ENCODE data around the gene PFKFB2.

PFKFB2 gene

DNA sequence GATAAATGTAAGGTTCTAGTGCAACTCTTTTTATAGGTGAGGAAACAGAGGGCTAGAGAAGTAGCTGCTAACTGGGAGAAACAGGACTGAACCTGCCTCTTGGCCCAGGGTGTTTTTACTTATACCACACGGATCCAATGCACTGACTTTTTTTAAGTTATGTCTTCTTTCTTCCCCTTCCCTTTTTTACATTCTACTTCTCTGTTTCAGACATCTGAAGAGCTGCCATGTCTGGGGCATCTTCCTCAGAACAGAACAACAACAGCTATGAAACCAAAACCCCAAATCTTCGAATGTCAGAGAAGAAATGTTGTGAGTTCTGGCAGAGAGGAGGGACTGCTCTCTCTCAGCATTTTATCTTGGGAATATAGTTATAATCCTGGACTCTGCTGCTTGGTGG lies 1.4 kb downstream of the PFKFB2 start:
- H3K9me3 Mint-ChIP-seq, result no peaks in the 10 kb centered on the region
- TF ChIP-seq, protein P1, sequence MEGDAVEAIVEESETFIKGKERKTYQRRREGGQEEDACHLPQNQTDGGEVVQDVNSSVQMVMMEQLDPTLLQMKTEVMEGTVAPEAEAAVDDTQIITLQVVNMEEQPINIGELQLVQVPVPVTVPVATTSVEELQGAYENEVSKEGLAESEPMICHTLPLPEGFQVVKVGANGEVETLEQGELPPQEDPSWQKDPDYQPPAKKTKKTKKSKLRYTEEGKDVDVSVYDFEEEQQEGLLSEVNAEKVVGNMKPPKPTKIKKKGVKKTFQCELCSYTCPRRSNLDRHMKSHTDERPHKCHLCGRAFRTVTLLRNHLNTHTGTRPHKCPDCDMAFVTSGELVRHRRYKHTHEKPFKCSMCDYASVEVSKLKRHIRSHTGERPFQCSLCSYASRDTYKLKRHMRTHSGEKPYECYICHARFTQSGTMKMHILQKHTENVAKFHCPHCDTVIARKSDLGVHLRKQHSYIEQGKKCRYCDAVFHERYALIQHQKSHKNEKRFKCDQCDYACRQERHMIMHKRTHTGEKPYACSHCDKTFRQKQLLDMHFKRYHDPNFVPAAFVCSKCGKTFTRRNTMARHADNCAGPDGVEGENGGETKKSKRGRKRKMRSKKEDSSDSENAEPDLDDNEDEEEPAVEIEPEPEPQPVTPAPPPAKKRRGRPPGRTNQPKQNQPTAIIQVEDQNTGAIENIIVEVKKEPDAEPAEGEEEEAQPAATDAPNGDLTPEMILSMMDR (IDR thresholded peaks at IDR 0.05; ENCODE audit: unreplicated experiment in 3 of 3), result no peak
- H3K4me3 Mint-ChIP-seq, result peak overlapping the region; percentile 96 to 100 (median 98)
- no peaks in the 10 kb centered on the region for H3K36me3 Mint-ChIP-seq (ENCODE audit: low read depth)
- H3K4me1 Mint-ChIP-seq, result peaks cover 47% of the 10 kb centered on the region
- H3K27ac Mint-ChIP-seq, result peak overlapping the region; percentile 8 to 62 (median 24)
- H3K27me3 Mint-ChIP-seq (ENCODE audit: low read depth), result no peaks in the 10 kb centered on the region

DNA sequence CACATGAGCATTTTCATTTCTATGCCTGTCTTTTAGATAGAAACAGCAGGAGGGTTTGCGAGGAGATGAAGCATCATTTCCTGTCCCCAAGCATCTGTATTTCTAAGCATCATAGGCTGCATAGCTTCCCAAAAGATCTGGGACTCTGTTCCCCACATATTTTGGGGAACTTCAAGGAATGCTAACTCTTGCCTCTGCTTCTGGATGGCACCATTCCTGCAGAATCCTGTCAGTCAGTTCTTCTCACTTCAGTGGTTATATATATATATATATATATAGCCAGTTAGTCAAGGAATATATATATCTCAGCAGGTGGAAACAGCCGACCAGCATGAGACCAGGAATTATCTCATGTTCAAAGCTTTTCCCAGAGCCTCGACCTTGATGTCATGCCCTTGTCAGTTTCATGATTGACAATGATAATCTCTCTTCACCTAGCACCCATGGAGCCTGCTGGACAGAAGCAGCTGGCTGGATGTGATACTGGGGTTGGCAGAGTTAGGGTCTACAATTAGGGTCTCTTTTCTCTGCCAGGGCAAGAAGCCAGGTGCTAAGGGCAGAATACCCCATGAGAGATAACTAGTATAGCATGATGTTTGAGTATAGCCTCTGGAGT lies 2.4 kb downstream of the PFKFB2 start:
- Mint-ChIP-seq H3K36me3 (ENCODE audit: low read depth) (no peaks in the 10 kb centered on the region), H3K27ac (peak overlapping the region in 1 of 3 experiments; percentile 24), H3K27me3 (ENCODE audit: low read depth) (no peaks in the 10 kb centered on the region), H3K4me3 (peak overlapping the region in 2 of 3 experiments; percentile 70 to 100), H3K4me1 (peaks cover 41% of the 10 kb centered on the region), H3K9me3 (no peaks in the 10 kb centered on the region)
- TF ChIP-seq, protein P1 (IDR thresholded peaks at IDR 0.05; ENCODE audit: unreplicated experiment in 3 of 3), result no peak

DNA sequence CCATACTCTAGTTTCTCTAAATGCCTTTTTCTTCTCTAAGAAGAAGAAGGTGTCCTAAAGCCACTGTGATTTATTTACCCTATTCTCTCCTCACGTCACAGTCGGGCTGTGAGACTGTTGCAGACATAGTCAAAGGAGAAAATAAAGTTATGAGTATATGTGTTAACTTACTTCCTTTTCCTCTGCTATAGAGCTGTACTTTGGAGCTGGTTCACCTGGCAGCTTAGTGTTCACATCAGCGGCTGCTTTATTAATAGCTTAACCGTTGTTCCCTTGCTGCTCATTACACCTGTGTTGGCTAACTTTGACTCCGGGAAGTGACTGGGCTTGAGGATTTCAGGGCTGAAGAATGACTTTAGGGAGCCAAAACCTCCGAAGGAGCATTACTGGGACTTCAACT lies 3.6 kb downstream of the PFKFB2 start:
- no peaks in the 10 kb centered on the region for H3K9me3 Mint-ChIP-seq
- peaks cover 4% of the 10 kb centered on the region for H3K36me3 Mint-ChIP-seq (ENCODE audit: low read depth)
- peak overlapping the region; percentile 5 to 66 (median 49) for H3K27ac Mint-ChIP-seq
- H3K4me1 Mint-ChIP-seq, result peaks cover 32% of the 10 kb centered on the region
- H3K27me3 Mint-ChIP-seq (ENCODE audit: low read depth), result no peaks in the 10 kb centered on the region
- TF ChIP-seq, protein P1 (IDR thresholded peaks at IDR 0.05; ENCODE audit: unreplicated experiment in 3 of 3), result no peak
- H3K4me3 Mint-ChIP-seq, result peak overlapping the region in 1 of 3 experiments; percentile 36

DNA sequence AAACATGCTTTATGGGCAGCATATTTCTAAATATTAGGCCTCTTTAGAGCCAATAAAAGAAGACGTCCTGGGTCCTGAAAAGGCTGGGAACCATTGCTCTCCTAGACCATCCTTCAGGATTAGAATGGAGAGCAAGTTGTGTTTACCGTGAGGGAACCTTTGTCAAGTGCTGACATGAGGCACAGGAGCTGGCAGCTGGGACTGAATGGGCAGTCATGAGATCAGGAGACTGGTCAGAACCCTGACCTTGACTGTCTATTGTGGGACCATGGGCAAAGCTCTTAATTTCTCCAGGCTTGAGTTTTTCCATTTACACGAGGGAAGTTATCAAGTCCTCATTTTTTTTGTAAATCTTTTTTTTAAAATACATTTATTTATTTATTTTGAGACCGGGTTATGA lies 5.2 kb downstream of the PFKFB2 start:
- no peaks in the 10 kb centered on the region for H3K9me3 Mint-ChIP-seq

DNA sequence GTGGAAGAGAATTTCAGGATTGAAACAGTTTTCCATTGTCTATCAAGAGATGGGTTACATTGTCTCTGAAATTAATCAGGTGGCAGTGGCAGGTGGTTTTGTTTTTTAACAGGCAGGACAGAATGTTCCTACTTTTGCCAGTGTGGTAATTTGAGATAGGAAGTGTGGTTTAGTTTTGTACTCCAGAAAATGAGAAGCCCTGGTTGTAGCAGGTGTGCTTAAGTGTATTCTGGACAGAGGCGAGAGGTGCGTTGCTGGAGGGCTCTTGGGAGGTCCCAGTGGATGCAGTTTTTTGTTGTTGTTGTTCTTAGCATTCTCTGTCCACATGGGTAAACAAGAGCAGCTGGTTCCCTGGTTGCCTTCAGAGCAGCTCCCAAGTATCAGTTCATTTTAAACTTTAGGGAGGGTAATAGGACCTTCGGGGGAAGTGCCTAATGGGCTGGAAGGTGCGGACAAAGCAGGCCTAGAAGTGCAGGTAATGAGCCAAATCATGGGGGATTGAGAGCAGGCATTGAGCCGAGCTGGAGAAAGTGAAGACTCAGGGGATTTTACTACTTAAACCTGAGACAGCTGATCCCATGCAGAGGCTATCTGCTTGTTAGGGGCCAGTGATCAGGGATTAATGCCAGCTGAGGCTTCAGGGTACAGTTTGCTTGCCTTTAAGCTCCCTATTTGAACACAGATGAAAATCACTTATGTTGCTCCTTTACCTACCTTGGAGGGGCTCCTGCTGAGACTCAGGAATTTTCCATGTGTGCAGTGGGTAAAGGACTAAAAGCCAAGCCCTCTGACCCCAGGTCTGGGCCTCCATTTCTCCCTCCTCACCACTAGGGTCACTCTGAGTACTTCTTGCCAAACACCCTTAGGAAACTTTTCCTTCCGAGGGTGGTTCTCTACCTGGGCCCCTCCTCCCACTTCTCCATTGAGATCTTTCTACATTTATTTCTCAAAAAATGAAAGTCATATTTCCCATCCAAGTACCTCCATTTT lies 6.1 kb downstream of the PFKFB2 start:
- H3K27me3 Mint-ChIP-seq (ENCODE audit: low read depth), result no peaks in the 10 kb centered on the region
- peak overlapping the region; percentile 44 to 83 (median 74) for H3K27ac Mint-ChIP-seq
- no peaks in the 10 kb centered on the region for H3K9me3 Mint-ChIP-seq
- H3K36me3 Mint-ChIP-seq (ENCODE audit: low read depth), result peaks cover 28% of the 10 kb centered on the region
- H3K4me1 Mint-ChIP-seq, result peaks cover 21% of the 10 kb centered on the region
- H3K4me3 Mint-ChIP-seq, result no peak overlapping the region
- TF ChIP-seq, protein P1 (IDR thresholded peaks at IDR 0.05; ENCODE audit: unreplicated experiment in 3 of 3), result no peak

More for the DNA sequence above, 5.2 kb downstream of the PFKFB2 start:
- H3K27me3 Mint-ChIP-seq (ENCODE audit: low read depth), result no peaks in the 10 kb centered on the region
- TF ChIP-seq, protein P1 (IDR thresholded peaks at IDR 0.05; ENCODE audit: unreplicated experiment in 3 of 3), result no peak
- no peak overlapping the region for H3K27ac Mint-ChIP-seq
- peaks cover 19% of the 10 kb centered on the region for H3K36me3 Mint-ChIP-seq (ENCODE audit: low read depth)
- peaks cover 24% of the 10 kb centered on the region for H3K4me1 Mint-ChIP-seq
- no peak overlapping the region for H3K4me3 Mint-ChIP-seq

Data from nephron (organoid).